GM12874 (cell line): ENCODE measurements around the gene ZMYND11.

ENCODE experiments used
- CTCF ChIP-seq: IDR thresholded peaks from 2 replicates; pipeline ENCODE4 v1.5.1; 2011; ENCODE audit warnings: low read depth, mild to moderate bottlenecking, control low read depth, low read length, moderate library complexity; ENCODE audit not compliant: insufficient read depth

Gene ZMYND11

DNA sequence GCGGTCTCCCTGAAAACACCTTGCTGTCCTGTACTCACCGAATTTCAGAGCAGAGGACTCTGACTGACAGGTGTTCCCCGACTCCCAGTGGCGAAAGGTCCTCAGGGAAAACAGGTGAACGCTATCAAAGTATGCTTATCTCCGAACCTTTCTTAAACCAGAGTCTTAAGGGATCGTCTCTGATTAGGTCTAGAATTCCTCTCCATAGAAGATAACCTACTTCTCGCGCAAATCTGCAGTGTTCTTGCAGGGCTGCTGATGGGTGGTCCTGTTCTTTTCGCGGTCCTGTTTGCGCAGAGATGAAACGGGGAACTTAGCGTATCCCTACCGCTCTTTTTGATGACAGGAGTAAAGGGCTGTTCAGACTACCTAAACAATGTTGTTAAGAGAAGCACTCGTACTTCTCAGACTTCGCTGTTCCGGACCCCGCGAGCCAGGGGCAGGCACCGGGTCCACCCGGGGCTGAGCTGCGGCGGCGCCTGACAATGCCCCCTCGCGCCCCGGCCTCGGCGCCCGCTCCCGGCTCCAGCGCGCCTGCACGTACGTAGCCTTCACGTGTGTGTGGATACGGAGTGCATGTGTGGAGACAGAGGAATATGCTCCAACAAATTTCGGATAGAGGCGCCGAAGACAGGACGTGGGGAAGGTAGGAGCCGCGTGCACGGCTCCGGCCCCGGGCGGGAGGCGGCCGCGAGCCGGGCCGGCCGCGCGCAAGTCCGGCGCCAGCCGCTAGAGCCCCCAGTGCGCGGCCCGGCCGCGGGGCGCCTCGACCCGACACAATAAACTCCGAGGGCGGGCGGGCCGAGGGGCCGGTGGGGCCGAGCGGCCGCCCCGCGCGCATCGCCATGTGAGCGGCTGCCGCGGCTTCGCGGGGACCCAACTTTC lies 766 bp upstream of the ZMYND11 start:
- peak; percentile 8; the same call in 1 of the 2 replicates for TF ChIP-seq CTCF

GRCh38 chr10:135601-136464 lies 578 bp downstream of the ZMYND11 start:
- no peak for TF ChIP-seq CTCF

GRCh38 chr10:136465-136762 lies 1.2 kb downstream of the ZMYND11 start:
- TF ChIP-seq CTCF: no peak

GRCh38 chr10:137031-137430 lies 1.8 kb downstream of the ZMYND11 start:
- peak; percentile 56 for TF ChIP-seq CTCF

DNA sequence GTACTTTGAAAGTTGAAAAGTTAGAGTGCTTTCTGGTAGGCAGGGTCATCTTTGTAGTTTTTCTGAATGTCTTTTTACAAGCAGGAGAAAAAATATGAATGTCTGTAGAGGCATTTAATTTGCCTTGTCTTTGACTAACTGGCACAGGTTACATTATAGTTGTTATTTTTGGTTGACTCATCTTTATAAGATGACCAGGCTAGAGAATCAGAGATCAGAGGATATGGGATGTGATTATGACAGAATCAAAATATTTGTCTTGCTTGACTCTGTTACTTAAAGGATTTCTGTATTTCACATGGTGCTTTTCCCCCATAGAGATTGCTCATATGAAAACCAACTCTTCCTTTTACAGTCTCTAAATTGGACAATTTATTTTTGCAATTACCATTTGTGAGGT lies 2.4 kb downstream of the ZMYND11 start:
- TF ChIP-seq CTCF: no peak

- TF ChIP-seq CTCF: no peak
Observed at GRCh38 chr10:142371-142770, 7.1 kb downstream of the ZMYND11 start.

DNA sequence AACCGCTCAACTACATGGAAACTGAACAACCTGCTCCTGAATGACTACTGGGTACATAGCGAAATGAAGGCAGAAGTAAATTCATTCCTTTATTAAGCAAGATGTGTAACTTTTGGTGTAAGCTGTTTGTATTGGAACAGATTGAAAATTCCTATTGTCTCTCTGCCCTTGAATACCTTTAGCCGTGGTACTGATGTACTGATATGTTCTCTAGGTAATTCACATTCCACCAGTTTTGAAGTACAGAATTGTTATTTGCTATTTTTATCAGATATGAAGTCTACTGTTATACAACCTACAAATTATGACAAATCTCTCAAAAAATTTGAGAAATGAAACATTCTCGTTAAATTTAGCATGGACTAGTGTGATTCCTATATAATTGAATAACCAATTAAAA lies 17.7 kb downstream of the ZMYND11 start:
- no peak for TF ChIP-seq CTCF
